Measurements from ENCODE around the gene LPIN2.

DNA sequence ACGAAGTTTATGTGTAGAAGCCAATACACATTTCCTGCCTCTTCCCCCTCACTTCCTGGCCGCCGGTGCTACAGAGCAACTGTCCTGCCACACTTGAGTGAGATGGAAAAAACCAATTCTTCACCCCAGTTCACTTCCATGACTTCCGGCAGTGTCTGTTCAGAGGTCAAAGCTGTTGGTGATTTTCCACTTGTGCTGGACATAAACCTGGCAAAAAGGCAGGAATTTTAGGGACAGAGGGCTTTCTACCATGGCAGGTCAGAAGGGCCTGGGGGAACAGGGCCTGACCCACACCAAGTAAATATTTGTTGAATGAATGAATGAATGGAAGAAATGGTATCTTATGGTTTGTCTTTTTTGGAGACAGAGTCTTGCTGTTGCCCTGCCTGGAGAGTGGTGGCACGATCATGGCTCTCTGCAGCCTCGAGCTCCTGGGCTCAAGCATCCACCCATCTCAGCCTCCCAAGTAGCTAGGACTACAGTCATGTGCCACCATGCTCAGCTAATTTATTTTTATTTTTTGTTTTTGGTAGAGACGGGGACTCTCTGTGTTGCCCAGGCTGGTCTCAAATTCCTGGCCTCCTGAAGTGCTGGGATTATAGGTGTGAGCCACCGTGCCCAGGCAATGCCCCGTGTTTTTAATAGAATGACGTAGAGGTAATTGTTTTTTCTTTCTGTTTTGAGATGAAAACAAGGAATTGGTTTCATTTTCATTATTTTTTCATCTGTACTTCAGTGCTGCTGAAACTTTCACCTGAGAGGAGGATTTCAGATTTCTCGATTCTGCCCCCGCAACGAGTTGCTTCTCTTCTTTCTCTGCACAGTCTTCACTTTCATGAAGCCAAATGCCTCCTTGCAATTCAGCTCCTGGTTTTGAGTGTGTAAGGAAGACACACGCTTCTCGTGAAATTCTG lies 48.0 kb upstream of the LPIN2 start:
- TF ChIP-seq, protein P1, sequence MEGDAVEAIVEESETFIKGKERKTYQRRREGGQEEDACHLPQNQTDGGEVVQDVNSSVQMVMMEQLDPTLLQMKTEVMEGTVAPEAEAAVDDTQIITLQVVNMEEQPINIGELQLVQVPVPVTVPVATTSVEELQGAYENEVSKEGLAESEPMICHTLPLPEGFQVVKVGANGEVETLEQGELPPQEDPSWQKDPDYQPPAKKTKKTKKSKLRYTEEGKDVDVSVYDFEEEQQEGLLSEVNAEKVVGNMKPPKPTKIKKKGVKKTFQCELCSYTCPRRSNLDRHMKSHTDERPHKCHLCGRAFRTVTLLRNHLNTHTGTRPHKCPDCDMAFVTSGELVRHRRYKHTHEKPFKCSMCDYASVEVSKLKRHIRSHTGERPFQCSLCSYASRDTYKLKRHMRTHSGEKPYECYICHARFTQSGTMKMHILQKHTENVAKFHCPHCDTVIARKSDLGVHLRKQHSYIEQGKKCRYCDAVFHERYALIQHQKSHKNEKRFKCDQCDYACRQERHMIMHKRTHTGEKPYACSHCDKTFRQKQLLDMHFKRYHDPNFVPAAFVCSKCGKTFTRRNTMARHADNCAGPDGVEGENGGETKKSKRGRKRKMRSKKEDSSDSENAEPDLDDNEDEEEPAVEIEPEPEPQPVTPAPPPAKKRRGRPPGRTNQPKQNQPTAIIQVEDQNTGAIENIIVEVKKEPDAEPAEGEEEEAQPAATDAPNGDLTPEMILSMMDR (IDR thresholded peaks at IDR 0.05): no peak
- TF ChIP-seq EP300 (IDR thresholded peaks at IDR 0.05) (no peak), POLR2A (IDR thresholded peaks at IDR 0.05) (no peak), POLR2AphosphoS5 (IDR thresholded peaks at IDR 0.05) (no peak)

Measured in gastroesophageal sphincter (tissue), 3 donors.